Heart right ventricle (tissue), 16 donors: ENCODE results near the gene PITX3. TPM values are rescaled to one million over a fixed set of nuclear protein-coding genes. Genes with fewer than 3 reads are reported as not detected.
A peak's percentile ranks its signal among the peaks of the same experiment; 100 is the strongest.

Experiments
- ATAC-seq, 8 donors: fragments of 200-7000 bp; cut with Tn5 transposase; one replicate each; pipeline ENCODE4 v1.9.1; 2020; ENCODE audit warnings: mild to moderate bottlenecking in 8 of 8, moderate library complexity in 8 of 8, moderate number of reproducible peaks in 1 of 8
- DNase-seq, 2 donors: peaks; one replicate each; pipeline ENCODE4 v3.0.0-alpha.2; 2020
- H3K27ac ChIP-seq, 10 donors: fragments of 200-600 bp; sonication (generic) in 2 of 10; one replicate each; pipeline versions ENCODE4 v1.5.0 to v1.8.0; 2020 to 2022; ENCODE audit warnings: mild to moderate bottlenecking in 3 of 10
- H3K27me3 ChIP-seq, 7 donors: fragments of 200-600 bp; one replicate each; pipeline ENCODE4 v1.8.0; 2021 to 2022; ENCODE audit warnings: mild to moderate bottlenecking in 2 of 7
- H3K36me3 ChIP-seq, 9 donors: fragments of 200-600 bp; sonication (generic) in 1 of 9; one replicate each; pipeline versions ENCODE4 v1.5.0 to v1.8.0; 2020 to 2022; ENCODE audit warnings: mild to moderate bottlenecking in 2 of 9
- H3K4me1 ChIP-seq, 9 donors: fragments of 200-600 bp; sonication (generic) in 1 of 9; one replicate each; pipeline versions ENCODE4 v1.5.0 to v1.8.0; 2020 to 2022; ENCODE audit warnings: mild to moderate bottlenecking in 4 of 9
- H3K4me3 ChIP-seq, 10 donors: fragments of 200-600 bp; sonication (generic) in 2 of 10; one replicate each; pipeline versions ENCODE4 v1.5.0 to v1.8.0; 2020 to 2022; ENCODE audit warnings: mild to moderate bottlenecking in 7 of 10, moderate library complexity in 2 of 10
- H3K9me3 ChIP-seq, 11 donors: fragments of 200-600 bp in 10 of 11; sonication (generic) in 2 of 11; one replicate each; pipeline versions ENCODE4 v1.5.0 to v1.8.0; 2013 to 2022; ENCODE audit warnings: mild to moderate bottlenecking in 2 of 11, control low read depth in 1 of 11, moderate library complexity in 1 of 11
- WGBS, 2 donors: extraction: QIAGEN DNeasy Blood & Tissue Kit; methylation state at CpG; one replicate each; pipeline ENCODE4 v1.1.7; 2013; ENCODE audit warnings: inconsistent platforms in 1 of 2; 5-methylcytosine and 5-hydroxymethylcytosine counted together
- intact Hi-C, 10 donors: fragments of 100-400 bp; cut with DNase I; formaldehyde crosslinking; loops; one replicate each; pipeline versions ENCODE4 v1.11.1 to v1.14.2; 2022
- polyA plus RNA-seq, 2 donors: library from polyadenylated mRNA; stranded (reverse); fragments of 200-250 nt; gene quantifications; one replicate each; pipeline ENCODE4 v1.2.3, GENCODE V29; 2013
- total RNA-seq, 10 donors: library from RNA; stranded (reverse); fragmentation: NEBNext Ultra II Directional in 3 of 10; extraction: Animal tissue kit (Norgen Biotek cat#: 25700) in 3 of 10; gene quantifications; one replicate each; pipeline versions ENCODE4 v1.2.1 to v1.2.4, GENCODE V29; 2021 to 2023
- TF ChIP-seq, protein P1 (sequence below), 9 donors: fragments of 200-600 bp; sonication (generic) in 2 of 9; IDR thresholded peaks; one replicate each; pipeline versions ENCODE4 v1.5.0 to v1.8.0; 2021 to 2022; ENCODE audit warnings: antibody characterized with exemption in 9 of 9, mild to moderate bottlenecking in 5 of 9, moderate library complexity in 1 of 9
- donor health status: Arrhythmogenic right ventricular cardiomyopathy.
- donor health status: ischemic (EF 13 %, LVEDD 7.1; RV severe dilation, severe dysfunction).
- donor health status: healthy with polysubstance abuse.
- donor health status: DM: no; HTN: yes; CAD: no.
- donor health status: DM: no; HTN: no; CAD: no.
- donor health status: ischemic (EF 25% LVEDD 6.9; RV normal size, moderate dysfunction).
- donor health status: ischemic (EF 25% LVEDD 5.7; RV mildly dilated, moderate dysfunction).
- donor health status: healthy.
- donor health status: DM: yes; HTN: yes; CAD: no.
- donor health status: Ischemic cardiomyopathy.
- donor health status: ischemic (EF 35%, LVEDD 5.7; RV mildly dilated, moderate dysfunction).
- donor health status: nonischemic (EF 11% LVEDD 7.7; RV severe dilation, severe dysfunction).
- donor health status: DM: yes; HTN: yes; CAD: no.
- donor health status: PGD.
- donor health status: ischemic (EF 29% LVEDD 5.4; RV normal size, mild dysfunction).
- donor health status: nonischemic (EF 23%, LVEDD 6.1; RV moderate dilation, normal function).

The PITX3 gene
- total and polyA plus RNA-seq, 12 donors: 0.21 to 10.4 (median 1.1) TPM

DNA sequence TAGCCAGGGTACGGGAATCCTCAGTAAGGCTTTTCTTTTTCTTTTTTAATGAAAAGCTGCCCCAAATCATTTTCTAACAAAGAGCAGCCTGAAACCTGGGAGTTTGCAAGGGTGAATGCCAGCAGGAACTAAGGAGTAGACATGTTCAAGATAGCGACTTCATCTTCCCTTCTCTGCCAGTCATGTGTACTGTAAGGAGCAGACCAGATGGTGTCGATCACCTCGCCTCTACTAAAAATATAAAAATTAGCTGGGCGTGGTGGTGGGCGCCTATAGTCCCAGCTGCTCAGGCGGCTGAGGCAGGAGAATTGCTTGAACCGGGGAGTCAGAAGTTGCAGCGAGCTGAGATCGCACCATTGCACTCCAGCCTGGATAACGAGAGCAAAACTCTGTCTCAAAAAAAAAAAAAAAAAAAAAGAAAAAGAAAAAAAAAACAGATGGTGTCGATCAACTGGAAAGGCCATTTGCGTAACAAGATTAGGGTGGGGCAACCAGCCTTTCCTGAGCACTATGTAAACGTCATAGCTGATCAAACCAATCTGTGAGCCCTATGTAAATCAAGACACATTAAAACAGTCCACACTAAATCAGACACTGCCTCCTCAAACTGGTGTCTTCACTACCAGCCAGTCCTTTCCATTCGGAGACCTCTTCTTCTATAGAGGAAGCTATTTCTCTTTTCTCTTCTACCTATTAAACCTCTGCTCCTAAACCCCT is 55.3 kb downstream of the PITX3 start:
- peak overlapping the region in 3 of 10 donors; percentile 1 to 10 (median 8) for H3K4me3 ChIP-seq
- H3K27ac ChIP-seq: no peak overlapping the region
- H3K9me3 ChIP-seq: peaks cover 0 to 9% (median 0%) of the 10 kb centered on the region in 11 donors
- DNase-seq (no peak), ATAC-seq (peak in 4 of 8 donors; percentile 35 to 63 (median 60))
- TF ChIP-seq, protein P1, sequence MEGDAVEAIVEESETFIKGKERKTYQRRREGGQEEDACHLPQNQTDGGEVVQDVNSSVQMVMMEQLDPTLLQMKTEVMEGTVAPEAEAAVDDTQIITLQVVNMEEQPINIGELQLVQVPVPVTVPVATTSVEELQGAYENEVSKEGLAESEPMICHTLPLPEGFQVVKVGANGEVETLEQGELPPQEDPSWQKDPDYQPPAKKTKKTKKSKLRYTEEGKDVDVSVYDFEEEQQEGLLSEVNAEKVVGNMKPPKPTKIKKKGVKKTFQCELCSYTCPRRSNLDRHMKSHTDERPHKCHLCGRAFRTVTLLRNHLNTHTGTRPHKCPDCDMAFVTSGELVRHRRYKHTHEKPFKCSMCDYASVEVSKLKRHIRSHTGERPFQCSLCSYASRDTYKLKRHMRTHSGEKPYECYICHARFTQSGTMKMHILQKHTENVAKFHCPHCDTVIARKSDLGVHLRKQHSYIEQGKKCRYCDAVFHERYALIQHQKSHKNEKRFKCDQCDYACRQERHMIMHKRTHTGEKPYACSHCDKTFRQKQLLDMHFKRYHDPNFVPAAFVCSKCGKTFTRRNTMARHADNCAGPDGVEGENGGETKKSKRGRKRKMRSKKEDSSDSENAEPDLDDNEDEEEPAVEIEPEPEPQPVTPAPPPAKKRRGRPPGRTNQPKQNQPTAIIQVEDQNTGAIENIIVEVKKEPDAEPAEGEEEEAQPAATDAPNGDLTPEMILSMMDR (IDR thresholded peaks at IDR 0.05): no peak
- intact Hi-C loops: no loop called here
- no peaks in the 10 kb centered on the region for H3K36me3 ChIP-seq
- no peaks in the 10 kb centered on the region for H3K27me3 ChIP-seq
- peaks cover 0 to 12% (median 0%) of the 10 kb centered on the region in 9 donors for H3K4me1 ChIP-seq
- 74 to 82% methylated on average over 15 of the region's 15 CpGs for WGBS, 2 donors

DNA sequence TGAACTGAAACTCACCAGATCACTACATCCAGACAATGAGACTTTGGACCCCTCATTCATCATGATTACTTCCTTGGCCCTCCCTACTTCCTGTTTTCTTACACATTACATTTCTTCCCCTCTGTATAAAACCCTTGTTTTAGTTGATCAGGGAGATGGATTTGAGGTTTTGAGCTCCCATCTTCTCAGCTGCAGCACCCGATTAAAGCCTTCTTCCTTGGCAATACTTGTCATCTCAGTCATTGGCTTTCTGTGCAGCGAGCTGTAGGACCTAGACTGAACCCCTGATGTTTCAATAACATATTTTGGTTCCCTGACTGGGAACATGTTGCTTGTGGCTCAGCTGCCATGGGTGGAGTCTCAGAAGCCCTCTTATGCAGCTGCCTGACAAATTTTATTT is 56.0 kb downstream of the PITX3 start:
- H3K4me3 ChIP-seq: no peak overlapping the region
- ATAC-seq (no peak), DNase-seq (no peak)
- no peaks in the 10 kb centered on the region for H3K36me3 ChIP-seq
- intact Hi-C loops: no loop called here
- H3K27me3 ChIP-seq: peaks cover 0 to 3% (median 0%) of the 10 kb centered on the region in 7 donors
- TF ChIP-seq, protein P1 (IDR thresholded peaks at IDR 0.05): no peak
- peaks cover 0 to 12% (median 0%) of the 10 kb centered on the region in 9 donors for H3K4me1 ChIP-seq
- 77 to 81% methylated on average over 2 of the region's 2 CpGs for WGBS, 2 donors
- peaks cover 0 to 2% (median 0%) of the 10 kb centered on the region in 11 donors for H3K9me3 ChIP-seq
- H3K27ac ChIP-seq: no peak overlapping the region

DNA sequence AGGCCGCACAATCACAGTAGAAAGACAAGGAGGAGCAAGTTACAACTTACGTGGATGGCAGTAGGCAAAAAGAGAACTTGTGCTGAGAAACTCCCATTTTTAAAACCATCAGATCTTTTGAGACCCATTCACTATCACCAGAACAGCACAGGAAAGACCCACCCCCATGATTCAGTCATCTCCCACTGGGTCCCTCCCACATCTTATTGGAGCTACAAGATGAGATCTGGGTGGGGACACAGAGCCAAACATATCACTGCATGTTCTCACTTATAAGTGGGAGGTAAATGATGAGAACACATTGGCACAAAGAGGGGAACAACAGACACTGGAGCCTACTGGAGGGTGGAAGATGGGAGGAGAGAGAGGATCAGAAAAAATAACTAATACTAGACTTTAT is 56.7 kb downstream of the PITX3 start:
- no peaks in the 10 kb centered on the region for H3K9me3 ChIP-seq

More for the DNA sequence above, 56.7 kb downstream of the PITX3 start:
- no peaks in the 10 kb centered on the region for H3K36me3 ChIP-seq
- peak in 1 of 8 donors; percentile 31 for ATAC-seq
- peaks cover 0 to 9% (median 0%) of the 10 kb centered on the region in 9 donors for H3K4me1 ChIP-seq
- TF ChIP-seq, protein P1 (IDR thresholded peaks at IDR 0.05): no peak
- DNase-seq: no peak
- H3K27me3 ChIP-seq: peaks cover 0 to 6% (median 0%) of the 10 kb centered on the region in 7 donors
- intact Hi-C loops: no loop called here
- H3K4me3 ChIP-seq: no peak overlapping the region
- H3K27ac ChIP-seq: no peak overlapping the region
- WGBS, 2 donors: 62 to 70% methylated on average over 2 of the region's 2 CpGs

Other genes with a start within 250 kb of the PITX3 start
- gene ARMH3, start 185.3 kb downstream of the PITX3 start, total RNA-seq: 10 to 100 TPM; 45.0 to 96.8 (median 59.5) TPM
- 10 to 100 TPM; 24.1 to 34.8 TPM for gene ARMH3, start 185.3 kb downstream of the PITX3 start, polyA plus RNA-seq
- 10 to 100 TPM in 7 of 10 donors, 1 to 10 TPM in 3; 8.2 to 13.6 (median 11.1) TPM for gene HPS6, start 176.2 kb downstream of the PITX3 start, total RNA-seq
- 1 to 10 TPM; 8.3 to 9.7 TPM for gene HPS6, start 176.2 kb downstream of the PITX3 start, polyA plus RNA-seq
- 10 to 100 TPM; 39.2 to 63.8 (median 56.3) TPM for gene LDB1, start 121.1 kb downstream of the PITX3 start, total RNA-seq
- 10 to 100 TPM; 21.9 to 22.9 TPM for gene LDB1, start 121.1 kb downstream of the PITX3 start, polyA plus RNA-seq
- 10 to 100 TPM; 10.6 to 22.7 (median 13.0) TPM for gene PPRC1, start 108.5 kb downstream of the PITX3 start, total RNA-seq
- gene PPRC1, start 108.5 kb downstream of the PITX3 start, polyA plus RNA-seq: 10 to 100 TPM; 14.1 to 14.9 TPM
- gene NOLC1, start 89.1 kb downstream of the PITX3 start, total RNA-seq: 10 to 100 TPM; 22.3 to 45.5 (median 29.0) TPM
- gene NOLC1, start 89.1 kb downstream of the PITX3 start, polyA plus RNA-seq: 10 to 100 TPM in 1 of 2 donors, 1 to 10 TPM in 1; 8.6 to 24.0 TPM
- gene ELOVL3, start 15.2 kb downstream of the PITX3 start, total RNA-seq: under 1 TPM in 3 of 10 donors, not detected in 7; 0.22 to 0.45 (median 0.30) TPM
- gene ELOVL3, start 15.2 kb downstream of the PITX3 start, polyA plus RNA-seq: under 1 TPM in 1 of 2 donors, not detected in 1; 0.23 TPM
- gene GBF1, start 4.0 kb upstream of the PITX3 start, total RNA-seq: 10 to 100 TPM; 43.6 to 60.5 (median 50.7) TPM
- gene GBF1, start 4.0 kb upstream of the PITX3 start, polyA plus RNA-seq: 10 to 100 TPM; 20.7 to 25.6 TPM
- 10 to 100 TPM in 9 of 10 donors, 1 to 10 TPM in 1; 9.9 to 40.0 (median 15.7) TPM for gene NFKB2, start 154.2 kb upstream of the PITX3 start, total RNA-seq
- gene NFKB2, start 154.2 kb upstream of the PITX3 start, polyA plus RNA-seq: 10 to 100 TPM; 19.7 to 19.8 TPM
- gene PSD, start 177.3 kb upstream of the PITX3 start, total RNA-seq: 1 to 10 TPM in 4 of 10 donors, under 1 TPM in 5, not detected in 1; 0.19 to 1.5 (median 0.61) TPM
- under 1 TPM; 0.37 to 0.42 TPM for gene PSD, start 177.3 kb upstream of the PITX3 start, polyA plus RNA-seq
- gene FBXL15, start 179.3 kb upstream of the PITX3 start, total RNA-seq: 10 to 100 TPM in 5 of 10 donors, 1 to 10 TPM in 5; 6.7 to 10.5 (median 9.9) TPM
- gene FBXL15, start 179.3 kb upstream of the PITX3 start, polyA plus RNA-seq: 10 to 100 TPM; 10.4 to 19.2 TPM
- 10 to 100 TPM; 65.7 to 84.3 (median 79.1) TPM for gene CUEDC2, start 191.1 kb upstream of the PITX3 start, total RNA-seq
- 10 to 100 TPM; 60.0 to 81.7 TPM for gene CUEDC2, start 191.1 kb upstream of the PITX3 start, polyA plus RNA-seq
- gene C10orf95, start 210.0 kb upstream of the PITX3 start, total RNA-seq: not detected
- not detected for gene C10orf95, start 210.0 kb upstream of the PITX3 start, polyA plus RNA-seq